Measurements from ENCODE around the gene LOXHD1.

Gene LOXHD1

DNA sequence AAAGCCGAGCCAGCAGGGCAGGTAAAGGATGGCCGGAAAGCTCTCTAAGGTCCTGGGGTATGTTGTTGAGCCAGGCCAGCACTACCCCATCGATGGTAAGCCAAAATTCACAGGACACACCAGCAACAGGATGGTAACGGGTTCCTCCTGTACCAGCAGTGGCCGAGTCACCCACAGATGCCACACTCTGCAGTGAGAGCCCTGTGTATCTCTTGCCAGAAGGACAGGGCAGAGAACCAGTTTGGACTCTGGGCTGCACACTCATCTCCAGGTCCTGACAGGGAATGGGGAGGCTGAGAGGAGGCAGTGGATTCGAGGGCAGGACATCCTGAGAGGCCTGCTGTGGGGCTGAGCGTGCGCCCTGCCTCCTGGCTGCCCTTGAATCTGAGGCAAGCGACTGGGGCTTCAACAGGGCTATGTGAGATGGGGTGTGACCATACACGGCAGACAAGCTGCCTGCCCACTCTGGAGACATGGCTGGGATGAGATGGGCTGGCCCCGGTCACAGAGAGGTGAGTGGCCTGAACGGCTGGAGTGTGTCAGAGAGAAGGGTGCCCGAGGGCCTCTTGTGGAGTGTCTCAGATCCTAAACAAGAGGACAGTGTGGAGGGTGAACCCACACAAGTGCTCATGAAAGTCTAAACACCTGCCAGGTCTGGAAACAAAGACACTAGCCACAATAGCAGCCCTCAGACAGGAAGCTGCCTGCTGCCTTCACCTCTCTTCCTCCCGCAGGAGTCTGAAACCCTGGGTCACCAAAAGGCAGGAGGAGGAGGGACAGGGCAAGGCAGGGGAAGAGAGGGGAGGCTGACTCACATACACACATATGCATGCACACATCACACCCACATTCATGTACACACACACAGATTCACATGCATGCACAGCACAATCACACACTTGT is 182.3 kb downstream of the LOXHD1 start:
- no peak for DNase-seq

DNA sequence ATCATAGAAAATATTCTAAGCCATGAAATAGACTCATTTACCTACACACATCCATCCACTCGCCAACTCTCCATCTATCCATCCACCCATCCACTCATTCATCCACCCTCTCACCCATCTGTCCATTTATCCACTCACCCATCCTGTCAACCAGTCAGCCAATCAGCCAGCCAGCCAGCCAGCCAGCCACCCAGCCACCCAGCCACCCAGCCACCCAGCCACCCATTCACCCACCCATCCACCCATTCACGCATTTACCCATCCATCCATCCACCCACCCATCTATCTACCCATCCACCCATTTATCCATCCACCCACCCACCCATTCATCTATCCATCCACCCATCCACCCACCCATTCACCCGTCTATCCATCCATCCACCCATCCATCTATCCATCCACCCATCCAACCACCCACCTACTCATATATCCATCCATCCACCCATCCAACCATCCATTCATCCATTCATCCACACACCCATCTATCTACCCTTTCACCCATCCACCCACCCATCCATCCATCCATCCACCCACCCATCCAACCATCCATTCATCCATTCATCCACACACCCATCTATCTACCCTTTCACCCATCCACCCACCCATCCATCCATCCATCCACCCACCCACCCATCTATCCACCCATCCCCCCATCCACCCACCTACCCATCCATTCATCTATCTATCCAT is 185.1 kb downstream of the LOXHD1 start:
- no peak for DNase-seq

DNA sequence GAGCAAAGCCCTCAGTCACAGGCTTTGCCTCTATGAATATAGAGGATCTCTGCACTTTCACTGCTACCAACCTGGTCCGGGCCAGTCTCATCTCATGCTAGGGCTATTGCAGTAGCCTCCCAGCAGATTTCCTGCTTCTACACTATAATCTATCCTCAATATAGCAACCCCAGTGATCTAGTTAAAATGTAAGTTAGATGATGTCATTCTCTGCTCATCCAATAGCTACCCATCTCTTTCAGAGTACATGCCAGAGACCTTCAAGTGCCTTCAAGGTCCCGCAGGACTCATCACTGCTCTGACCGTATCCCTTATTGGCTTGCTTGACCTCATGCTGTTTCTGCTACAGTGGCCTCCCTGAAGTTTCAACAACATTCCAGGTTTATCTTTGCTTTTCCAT is 186.3 kb downstream of the LOXHD1 start:
- DNase-seq = no peak

DNA sequence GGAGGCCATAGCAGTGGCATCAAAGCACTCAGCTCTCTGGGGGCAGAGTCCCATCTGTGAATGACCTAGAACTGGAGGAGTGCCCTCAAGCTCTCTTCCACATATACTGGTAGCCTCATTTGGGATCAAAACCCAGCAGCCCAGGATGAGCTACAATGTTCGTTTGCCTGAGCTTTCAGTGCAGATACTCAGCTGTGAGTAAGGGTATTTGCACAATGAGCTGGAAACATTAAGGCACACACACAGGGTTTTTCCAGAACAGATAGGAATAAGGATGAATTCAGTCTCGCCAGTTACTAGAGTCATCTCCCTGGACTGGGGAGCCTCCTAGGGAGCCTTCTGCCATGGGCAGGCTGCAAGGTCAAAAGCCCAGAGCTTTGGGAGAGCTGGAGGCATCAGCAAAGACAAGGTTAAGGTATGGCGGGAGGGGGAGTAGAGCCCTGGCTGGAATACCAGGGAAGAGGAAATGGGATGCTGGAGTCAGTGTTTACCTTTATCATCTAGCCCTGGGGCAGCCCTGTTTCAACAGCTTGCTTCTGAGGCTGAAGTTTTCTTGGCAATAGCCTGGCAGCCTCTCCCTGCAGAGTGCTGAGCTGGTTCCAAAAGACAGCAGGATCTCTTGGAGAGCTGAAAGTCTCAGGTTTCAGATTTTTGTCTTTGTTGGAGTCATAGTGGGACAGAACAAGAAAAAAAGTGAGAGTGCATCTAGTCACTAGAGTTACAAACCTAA is 187.7 kb downstream of the LOXHD1 start:
- no peak for DNase-seq

DNA sequence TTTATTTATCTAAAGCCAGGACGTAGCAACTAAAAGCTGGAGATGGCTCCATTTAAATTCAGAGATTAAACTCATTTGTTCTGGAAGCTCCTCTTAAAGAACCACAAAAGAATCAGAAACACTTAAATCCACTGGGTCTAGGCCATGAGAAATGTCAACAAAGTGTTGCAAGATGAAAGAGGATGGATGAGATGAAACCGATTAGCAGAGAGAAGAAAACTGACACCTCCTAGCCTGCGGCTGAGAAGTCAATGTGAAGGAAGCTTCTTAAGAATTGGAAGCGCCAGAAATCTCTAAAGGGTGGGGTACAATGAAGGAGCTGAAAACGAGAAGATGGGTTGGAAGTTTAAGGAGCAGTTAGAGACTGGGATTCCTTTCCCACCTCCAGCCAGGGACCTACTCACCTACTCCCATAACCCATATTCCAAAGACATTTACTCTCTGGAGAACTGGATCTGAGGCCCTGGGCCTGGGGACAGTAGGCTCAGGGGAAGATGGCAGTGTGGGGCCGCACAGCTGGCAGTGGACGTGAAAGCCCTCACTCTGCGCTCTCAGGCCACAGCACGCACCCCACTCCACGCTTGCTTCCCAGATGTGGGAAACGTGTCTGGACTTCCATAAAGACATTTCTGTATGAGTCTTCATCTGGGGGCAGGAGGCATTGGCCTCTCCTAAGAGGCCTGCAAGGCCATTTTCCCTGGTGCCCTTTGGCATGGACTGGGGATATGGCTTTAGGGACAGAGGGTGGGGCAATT is 188.4 kb downstream of the LOXHD1 start:
- DNase-seq = no peak

DNA sequence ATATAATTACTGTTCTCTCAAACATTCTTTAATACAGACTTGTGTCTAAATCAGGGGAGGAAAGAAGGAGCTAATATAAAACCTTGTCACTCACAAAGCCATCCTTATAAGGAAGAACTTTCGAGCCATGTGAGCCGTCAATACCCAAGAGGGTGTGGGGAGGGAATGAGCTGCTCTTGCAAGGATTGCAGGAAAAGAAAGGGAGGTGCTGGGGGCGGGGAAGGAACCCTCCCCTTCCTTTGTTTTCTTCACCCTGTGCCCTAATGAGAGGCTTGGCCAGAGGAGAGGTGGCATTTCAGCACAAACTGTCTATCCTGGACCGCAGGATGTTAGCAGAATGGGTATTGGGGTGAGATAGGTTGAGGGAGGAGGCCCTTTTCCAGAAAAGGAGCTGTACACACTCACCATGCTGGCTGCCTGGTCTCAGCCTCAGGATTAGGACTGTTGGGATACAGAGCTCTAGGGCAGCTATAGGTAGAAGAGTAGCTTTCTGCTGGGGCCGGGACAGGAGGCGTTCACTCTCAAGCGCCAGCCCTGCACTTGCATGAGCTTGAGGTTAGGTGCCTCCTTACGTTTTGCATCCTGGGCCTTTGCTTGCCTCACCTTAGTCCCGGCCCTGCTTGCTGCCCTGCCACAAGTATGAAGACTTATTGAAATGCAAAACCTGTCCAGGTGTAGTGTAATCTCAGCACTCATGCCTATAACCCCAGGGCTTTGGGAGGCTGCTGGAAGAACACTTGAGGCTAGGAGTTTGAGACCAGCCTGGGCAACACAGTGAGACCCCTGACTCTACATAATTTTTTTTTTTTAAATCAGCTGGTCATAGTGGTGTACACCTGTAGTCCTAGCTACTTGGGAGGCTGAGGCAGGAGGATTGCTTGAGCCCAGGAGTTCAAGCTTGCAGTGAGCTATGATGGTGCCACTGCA is 190.5 kb downstream of the LOXHD1 start:
- no peak for DNase-seq

DNA sequence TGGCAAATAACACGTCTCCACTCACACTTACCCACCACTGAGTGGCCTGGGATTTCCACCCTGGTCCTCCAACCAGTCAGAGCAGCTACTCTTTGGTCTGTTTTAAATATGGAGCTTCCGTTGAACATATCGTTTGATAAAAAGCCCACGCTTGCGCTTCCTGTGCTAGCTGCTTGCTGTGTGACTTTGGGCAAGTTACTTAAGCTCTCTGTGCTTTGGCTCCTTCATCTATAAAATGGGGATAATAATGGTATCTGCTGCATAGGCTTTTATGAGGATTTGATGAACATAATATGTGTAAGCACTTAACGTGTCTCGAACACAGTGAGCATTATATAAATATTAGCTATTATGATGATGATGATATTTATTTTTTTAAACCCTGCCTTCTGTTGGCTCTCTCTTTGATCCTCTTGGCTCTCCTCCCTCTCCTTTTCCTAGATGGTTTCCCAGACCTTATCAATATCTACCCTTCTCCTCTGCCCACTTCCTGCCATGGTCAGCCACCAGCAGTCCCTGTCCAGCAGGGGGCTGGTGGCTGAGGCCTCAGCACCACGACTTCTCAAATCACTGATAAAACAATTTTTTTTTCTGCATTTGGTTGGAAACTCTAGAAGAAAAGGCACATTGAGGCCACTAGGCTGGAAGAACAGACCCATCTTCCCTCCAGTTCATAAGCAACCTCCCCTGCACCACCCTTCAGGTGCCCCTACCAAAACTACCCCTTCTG is 191.9 kb downstream of the LOXHD1 start:
- DNase-seq = no peak

DNA sequence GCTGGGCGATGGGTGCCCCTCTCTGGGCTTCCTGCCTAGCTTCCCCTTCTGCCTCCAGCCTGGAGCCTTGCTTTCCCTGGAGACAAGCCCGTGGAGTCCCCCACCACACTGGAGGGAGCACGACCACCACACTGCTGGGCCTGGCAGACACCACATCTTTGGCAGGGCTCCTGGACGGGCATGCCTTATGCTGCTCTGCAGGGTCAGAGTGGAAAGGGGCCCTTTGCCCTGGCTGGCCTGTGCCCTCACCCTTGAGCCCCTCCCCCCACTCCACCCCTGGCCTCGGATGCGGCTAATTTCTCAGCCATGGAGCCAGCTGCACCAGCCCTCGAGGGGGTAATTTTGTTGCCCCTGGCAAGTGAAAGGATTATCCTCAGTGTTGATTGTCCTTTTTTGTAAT is 194.5 kb downstream of the LOXHD1 start:
- no peak for DNase-seq

DNA sequence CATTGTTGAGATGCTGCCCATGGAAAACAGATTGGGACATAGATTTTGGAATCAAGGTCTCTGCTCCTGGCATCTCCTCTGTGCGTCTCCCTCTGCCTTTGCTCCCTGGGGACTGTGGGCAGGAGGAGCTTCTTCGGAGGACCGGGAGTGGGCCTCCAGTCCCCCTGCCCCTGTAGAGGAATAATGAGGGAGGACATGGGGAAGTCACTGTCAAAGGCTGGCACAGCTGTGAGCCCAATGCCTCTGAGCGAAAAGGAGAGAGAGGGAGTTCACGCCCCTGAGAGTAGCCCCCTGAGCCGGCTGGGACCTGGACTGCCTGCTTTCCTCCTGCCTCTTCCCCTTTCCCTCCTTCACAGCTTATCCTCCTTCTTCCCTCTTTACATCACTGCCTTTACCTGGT is 195.0 kb downstream of the LOXHD1 start:
- no peak for DNase-seq

DNA sequence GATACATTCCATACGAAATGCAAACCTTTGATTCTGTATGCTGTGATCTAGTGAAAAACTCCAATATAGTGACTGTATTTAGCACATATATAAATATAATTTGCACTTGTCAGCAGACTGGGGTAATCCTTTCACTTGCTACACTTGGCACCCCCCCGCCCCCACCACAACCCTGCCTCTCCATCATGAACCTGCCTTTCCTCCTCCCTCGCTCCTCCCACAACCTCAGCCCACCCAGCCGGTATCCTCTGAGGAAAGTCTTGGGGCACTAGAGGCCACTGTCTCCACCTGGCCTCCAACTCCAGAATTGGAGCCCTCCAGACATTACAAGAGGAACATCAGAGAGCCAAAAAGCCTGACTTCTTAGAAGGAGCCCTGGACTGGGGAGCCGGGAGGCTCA is 196.3 kb downstream of the LOXHD1 start:
- no peak for DNase-seq

DNA sequence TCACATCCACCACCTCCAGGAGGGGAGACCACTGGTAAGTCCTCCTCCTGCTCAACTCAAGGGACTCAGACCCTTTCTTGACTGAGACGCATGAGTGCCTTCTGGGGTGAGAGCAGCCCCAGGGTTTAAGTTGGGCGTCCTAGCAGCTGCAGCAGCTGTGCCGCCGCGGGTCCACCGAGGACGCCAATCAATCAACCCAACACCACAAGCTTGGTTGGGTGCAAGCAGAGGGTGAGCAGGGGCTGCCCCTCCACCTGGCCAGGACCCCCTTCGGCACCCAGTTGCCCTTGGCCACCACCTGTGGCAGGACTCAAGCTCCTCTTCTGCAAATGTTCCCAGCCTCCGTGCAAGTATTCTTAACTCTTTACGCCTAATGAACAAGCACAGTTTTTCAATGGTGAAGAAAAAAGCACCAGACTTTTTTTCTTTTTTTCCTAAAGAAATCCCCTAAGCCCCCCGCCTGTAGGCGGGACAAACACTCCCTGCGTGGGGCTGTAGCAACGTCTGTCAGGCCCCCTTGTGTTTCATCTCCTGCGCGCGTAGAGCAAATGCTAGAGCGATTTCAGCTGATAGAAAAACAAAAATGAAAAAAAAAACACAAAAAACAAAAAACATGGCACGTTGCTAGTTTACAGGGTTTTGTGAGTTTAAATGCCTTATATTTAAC is 197.1 kb downstream of the LOXHD1 start:
- no peak for DNase-seq

DNA sequence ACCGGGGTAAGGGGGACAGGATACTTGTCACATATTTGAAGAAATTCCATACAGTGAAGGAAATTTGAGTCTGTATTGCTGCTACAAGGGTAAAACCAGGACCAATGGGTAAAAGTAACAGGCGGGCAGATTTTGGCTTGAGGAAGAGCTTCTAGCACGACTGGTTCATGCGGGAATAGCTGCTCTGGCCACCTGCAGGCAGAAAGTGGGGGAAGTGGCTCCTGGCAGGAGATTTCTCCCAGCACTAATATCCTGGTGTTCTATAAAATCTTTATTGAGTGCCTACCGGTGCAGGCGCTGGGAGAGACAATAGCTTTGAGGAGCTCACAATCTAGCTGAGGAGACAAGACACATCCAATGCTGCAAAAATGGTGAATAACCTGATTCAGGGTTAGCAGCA is 198.5 kb downstream of the LOXHD1 start:
- DNase-seq = no peak

DNA sequence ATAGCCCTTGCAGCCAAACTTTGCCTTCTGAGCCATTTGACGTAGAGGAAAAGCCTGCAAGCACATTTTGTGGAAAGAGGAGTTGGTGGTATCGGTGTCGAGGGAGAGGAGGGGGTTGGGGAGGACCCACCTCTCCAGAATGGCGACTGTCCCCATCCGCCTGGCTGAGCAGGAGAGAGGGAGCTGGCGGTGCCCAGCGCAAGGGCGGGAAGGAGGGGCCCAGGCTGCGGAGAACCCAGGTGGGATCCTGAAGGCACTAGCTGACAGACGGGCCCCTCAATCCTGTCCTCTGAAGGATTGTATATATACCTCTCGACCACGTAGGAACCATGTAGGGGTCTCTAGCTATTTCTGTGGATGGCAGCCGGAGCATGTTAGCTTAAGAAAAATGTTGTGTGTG is 200.3 kb downstream of the LOXHD1 start:
- DNase-seq = no peak

DNA sequence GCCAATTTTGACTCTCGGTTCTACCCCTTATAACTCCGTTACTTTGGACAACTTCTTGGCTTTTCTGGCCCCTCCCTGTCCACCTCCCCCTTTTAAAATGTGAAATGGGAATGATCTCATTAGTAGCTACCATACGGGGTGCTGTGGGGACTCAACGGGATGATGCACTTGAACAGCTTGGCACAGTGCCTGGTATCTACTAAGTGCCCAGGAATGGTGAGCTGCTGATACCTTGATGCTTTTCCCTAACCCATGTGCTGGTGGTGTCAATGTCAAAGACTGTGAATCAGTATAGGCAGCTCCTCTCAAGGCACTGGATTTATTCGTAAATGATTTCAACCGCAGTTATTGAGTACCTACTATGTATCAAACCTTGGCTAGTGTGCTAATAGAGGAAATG is 204.2 kb downstream of the LOXHD1 start:
- DNase-seq = no peak

DNA sequence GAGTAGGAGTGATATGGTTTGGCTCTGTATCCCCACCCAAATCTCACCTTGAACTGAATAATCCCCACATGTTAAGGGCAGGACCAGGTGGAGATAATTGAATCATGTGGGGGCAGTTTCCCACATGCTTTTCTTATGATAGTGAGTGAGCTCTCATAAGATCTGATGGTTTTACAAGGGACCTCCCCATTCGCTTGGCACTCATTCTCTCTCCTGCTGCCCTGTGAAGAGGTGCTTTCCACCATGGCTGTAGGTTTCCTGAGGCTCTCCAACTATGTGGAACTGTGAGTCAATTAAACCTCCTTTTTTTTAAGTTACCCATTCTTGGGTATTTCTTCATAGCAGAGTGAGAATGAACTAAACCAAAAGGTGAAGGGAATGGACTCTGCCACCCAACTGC is 207.5 kb downstream of the LOXHD1 start:
- DNase-seq = no peak

DNA sequence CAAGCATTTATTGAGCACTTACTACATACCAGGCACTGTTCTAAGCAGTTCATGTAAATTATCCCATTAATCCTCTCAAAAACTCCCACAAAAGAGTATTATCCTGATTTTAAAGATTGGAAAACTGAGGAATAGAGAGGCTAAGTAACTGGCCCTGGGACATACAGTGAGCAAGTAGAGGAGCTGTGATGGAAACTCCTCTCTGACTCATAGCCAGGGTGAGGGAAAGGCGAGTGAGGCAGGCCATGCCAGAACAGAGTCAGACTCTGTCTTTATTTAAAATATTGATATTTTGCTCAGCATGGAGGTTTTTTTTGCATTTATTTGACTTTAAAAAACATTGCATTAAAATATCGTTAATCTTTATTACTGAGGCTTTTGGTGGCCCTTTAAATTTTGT is 208.0 kb downstream of the LOXHD1 start:
- DNase-seq = no peak

DNA sequence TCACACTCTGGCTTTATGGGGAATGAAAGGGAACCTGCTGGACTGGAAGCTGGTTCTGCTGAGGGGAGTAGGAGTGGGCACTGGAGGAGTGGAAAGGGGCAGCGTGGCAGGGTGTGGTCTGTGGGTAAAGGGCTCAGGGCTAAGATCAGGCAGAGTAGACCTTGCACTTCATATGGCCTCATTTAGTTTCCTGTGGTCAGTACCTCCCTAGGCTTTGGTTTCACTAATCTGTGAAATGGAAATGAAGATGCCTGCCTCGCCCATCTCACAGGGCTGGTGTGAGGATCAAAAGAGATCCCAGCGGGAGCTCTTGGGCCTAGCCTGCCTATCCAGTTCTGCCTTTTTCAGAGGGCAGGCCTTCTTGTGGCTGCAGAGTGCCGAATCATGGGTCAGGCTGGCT is 208.7 kb downstream of the LOXHD1 start:
- no peak for DNase-seq

DNA sequence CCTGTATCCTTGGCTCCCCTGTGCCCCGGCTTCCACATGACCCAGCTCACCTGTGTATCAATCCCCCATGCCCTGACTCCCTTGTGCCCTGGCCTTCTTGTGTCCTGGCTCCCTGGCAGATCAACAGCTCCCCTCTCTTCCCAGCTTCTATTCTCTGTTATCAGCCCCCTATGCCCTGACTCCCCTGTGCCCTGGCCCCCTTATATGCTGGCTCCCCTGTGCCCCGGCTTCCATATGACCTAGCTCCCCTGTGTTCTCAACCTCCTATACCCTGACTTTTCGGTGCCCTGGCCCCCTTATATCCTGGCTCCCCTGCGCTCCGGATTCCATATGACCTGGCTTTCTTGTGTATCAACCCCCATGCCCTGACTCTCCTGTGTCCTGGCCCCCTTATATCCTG is 209.2 kb downstream of the LOXHD1 start:
- no peak for DNase-seq

DNA sequence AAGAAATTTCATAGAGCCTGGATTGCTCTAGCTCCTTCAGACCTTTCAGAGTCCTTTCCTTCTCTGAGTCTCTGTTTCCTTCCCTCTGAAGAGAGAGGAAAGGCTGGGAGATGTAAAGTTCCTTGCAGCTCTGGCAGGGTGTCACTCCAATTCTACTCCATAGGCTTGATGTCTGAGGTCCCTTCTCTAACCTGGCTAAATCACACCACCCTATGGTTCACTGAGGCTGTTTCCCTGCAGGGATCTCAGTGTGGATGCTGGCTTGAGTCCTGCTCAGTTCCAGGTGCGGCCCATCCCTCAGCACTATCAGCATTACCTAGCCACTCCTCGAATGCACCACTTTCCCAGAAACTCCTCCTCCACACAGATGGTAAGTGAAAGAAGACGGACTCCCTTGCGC is 209.7 kb downstream of the LOXHD1 start:
- no peak for DNase-seq

DNA sequence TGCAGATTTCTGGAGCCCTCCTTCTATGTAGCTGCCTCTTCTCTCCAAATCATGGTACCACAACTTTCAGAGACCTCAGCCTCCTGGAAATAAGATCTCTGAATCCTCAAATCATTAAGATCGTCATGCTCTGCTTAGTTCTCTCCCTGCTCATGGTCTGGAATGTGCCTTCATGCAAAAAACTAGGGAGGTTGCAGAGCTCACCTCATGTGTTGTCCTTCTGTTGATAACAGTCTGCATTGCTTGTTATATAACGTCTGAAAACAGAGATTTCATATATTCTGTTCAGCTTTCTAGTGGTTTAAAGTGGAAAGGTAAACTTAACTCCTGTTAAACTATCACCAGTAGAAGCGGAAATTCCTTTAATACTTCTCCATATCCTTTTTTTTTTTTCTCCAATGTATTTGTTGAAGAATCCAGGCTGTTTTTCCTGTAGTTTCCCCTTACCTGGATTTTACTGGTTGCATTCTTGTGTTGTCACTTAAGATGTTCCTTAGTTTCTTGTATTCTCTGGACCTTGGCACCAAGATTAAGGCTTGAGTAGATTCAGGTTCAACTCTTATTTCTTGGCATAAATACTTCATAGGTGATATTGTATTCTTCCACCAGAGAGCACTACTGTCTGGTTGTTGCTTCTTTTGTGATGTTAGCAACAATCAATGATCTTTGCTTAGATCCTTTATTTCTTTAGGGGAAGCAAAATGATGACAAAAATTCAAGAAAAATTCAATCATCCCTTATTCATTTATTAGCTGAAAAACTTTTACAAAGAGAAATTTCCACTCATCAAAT is 211.3 kb downstream of the LOXHD1 start:
- no peak for DNase-seq

Data from retina (tissue), 1 donor.